ENCODE data around the gene SPATA22.

- TF ChIP-seq CTCF (conservative IDR thresholded peaks at IDR 0.05; ENCODE audit: low read depth, low read length) (0 out of 2 replicates have a peak, but pooled peaks have one; percentile 21), EZH2 (IDR thresholded peaks at IDR 0.05; ENCODE audit: borderline replicate concordance, low read depth, low read length, poor library complexity, severe bottlenecking) (no peak)
Observed at GRCh38 chr17:3447625-3448024, 24.0 kb downstream of the SPATA22 start.
